Panc1 (cell line): ENCODE results near the gene TGFBR1. TPM values are rescaled to one million over a fixed set of nuclear protein-coding genes. Genes with fewer than 3 reads are reported as not detected.

Experiments
- ATAC-seq: fragments of 200-7000 bp; cut with Tn5 transposase; 2 replicates; pipeline ENCODE4 v1.9.1; 2020; ENCODE audit warnings: mild to moderate bottlenecking, moderate library complexity
- BruUV-seq: library from RNA; stranded (reverse); fragments of 400-500 nt; replicated peaks from 2 replicates; lab custom pipeline; 2021; lab: Mats Ljungman, UMichigan
- CTCF ChIA-PET: fragments of 300-600 bp; sonication (Branson Sonifier 250); formaldehyde crosslinking; loops from one replicate; lab custom pipeline; 2022; ENCODE audit warnings: antibody characterized with exemption; lab: Charles Lee
- POLR2A ChIA-PET: fragments of 300-600 bp; sonication (Branson Sonifier 250); formaldehyde crosslinking; loops from one replicate; lab custom pipeline; 2022; ENCODE audit warnings: antibody characterized with exemption; lab: Charles Lee
- DNase-seq: peaks from one replicate; pipeline ENCODE4 v3.0.0-alpha.2; 2010; ENCODE audit warnings: low read depth, low spot score
- H3K27ac ChIP-seq: 2 replicates; pipeline ENCODE4 v1.5.1; 2011; ENCODE audit warnings: mild to moderate bottlenecking, low read length, inconsistent platforms
- H3K27me3 ChIP-seq: fragments of 200-500 bp; sonication (Bioruptor generic); 2 replicates; pipeline ENCODE4 v1.6.0; 2014; ENCODE audit warnings: low read length, inconsistent platforms; ENCODE audit not compliant: control insufficient read depth, insufficient read depth
- H3K36me3 ChIP-seq: fragments of 200-500 bp; sonication (Bioruptor generic); 2 replicates; pipeline ENCODE4 v1.5.1; 2014; ENCODE audit warnings: inconsistent platforms, mild to moderate bottlenecking, low read length, moderate library complexity; ENCODE audit not compliant: control insufficient read depth, insufficient read depth
- H3K4me1 ChIP-seq: 2 replicates; pipeline ENCODE4 v1.5.1; 2011; ENCODE audit warnings: inconsistent platforms, mild to moderate bottlenecking, low read length, moderate library complexity; ENCODE audit not compliant: control insufficient read depth, insufficient read depth
- H3K4me3 ChIP-seq, 2 experiments: 2 replicates each; pipeline ENCODE4 v1.5.1; 2011 to 2012; ENCODE audit warnings: low read depth in 2 of 2, low read length in 2 of 2, mild to moderate bottlenecking in 2 of 2, inconsistent platforms in 1 of 2, moderate library complexity in 1 of 2
- H3K9me3 ChIP-seq: fragments of 200-500 bp; sonication (Bioruptor generic); 2 replicates; pipeline ENCODE4 v1.5.1; 2014; ENCODE audit warnings: low read depth, mild to moderate bottlenecking, inconsistent platforms, low read length, moderate library complexity; ENCODE audit not compliant: control insufficient read depth, insufficient read depth
- POLR2AphosphoS5 ChIP-seq: IDR thresholded peaks from 2 replicates; pipeline ENCODE4 v1.6.1; 2012; ENCODE audit warnings: mild to moderate bottlenecking, low read depth, low read length, moderate library complexity
- SIN3A ChIP-seq: IDR thresholded peaks from 2 replicates; pipeline ENCODE4 v1.6.1; 2012; ENCODE audit warnings: low read depth, mild to moderate bottlenecking, low read length, moderate library complexity, borderline replicate concordance; ENCODE audit not compliant: insufficient read depth
- TCF7L2 ChIP-seq: IDR thresholded peaks from 2 replicates; pipeline ENCODE4 v1.6.1; 2011; ENCODE audit warnings: mild to moderate bottlenecking, low read depth, low read length, inconsistent platforms
- in situ Hi-C: cut with HindIII; loops from 2 replicates; pipeline ENCODE4 v1.10.0; 2016; ENCODE audit warnings: low sequenced_read_pairs, low pct_unique_long_range_greater_than_20kb
- intact Hi-C: fragments of 100-400 bp; cut with micrococcal nuclease; formaldehyde crosslinking; loops from one replicate; pipeline ENCODE4 v1.10.0; 2022; ENCODE audit not compliant: unreplicated experiment
- total RNA-seq: library from RNA; stranded (reverse); gene quantifications from one replicate; pipeline ENCODE4 v1.2.1, GENCODE V29; 2021; ENCODE audit not compliant: unreplicated experiment
- TF ChIP-seq, protein P1 (sequence below), 2 experiments: IDR thresholded peaks; 2 replicates each; pipeline ENCODE4 v1.6.1; 2011 to 2012; ENCODE audit warnings: low read depth in 2 of 2, control low read depth in 1 of 2, low read length in 1 of 2, mild to moderate bottlenecking in 1 of 2, moderate library complexity in 1 of 2; ENCODE audit not compliant: insufficient read depth in 1 of 2
- TF ChIP-seq, protein P2 (sequence below): fragments of 450-650 bp; IDR thresholded peaks from 2 replicates; pipeline ENCODE4 v1.5.1; 2017; ENCODE audit warnings: mild to moderate bottlenecking

Gene TGFBR1
- total RNA-seq, 1 experiment from 2014 or later = 22.2 TPM

DNA sequence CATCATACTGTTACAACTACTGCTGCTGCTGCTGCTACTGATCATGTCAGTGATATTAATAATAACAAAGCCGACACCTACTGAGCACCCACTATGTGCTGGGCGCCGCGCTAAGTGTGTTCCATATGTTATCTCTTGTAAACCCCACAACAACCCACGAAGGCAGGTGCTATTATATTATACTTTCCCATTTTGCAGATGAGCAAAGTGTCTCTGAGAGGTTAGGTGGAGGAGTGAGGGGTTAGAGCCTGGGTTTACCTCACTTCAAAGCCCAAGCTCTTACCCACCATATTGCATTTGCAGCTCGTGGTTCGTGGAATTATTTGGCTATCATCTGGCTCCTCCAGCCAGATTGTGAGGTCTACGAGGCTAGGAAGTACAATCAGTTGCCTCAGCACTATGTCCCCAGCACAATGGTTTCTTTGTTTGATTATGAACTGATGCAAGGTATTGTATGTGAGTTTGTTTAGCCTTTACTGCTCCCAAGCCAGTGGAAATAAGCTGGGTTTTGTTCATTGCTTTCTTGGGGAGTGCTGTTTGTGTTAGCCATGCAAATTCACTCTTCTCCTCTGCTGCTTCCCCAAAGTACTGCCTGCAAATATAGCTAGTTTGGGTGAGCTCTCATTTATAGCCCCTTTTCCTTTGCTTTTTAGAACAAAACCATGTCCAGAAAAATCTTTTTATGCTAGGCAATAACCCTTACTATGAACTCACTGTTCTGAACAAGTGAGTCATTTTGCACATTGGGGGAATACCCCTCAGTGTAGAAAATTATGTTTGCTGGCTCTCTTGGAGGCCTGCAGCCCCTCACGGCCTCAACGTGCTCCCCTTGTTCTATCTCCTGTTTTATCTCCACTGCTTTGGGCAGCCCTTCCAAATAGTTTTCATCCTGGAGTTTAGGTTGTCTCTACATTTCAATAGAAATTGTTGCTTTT is 68.9 kb downstream of the TGFBR1 start:
- H3K9me3 ChIP-seq = no peaks in the 10 kb centered on the region
- H3K4me1 ChIP-seq = no peaks in the 10 kb centered on the region; the same call in 1 of the 2 replicates
- intact Hi-C loops (no loop called here), in situ Hi-C loops (no loop called here)
- H3K27me3 ChIP-seq = no peaks in the 10 kb centered on the region
- H3K36me3 ChIP-seq = no peaks in the 10 kb centered on the region
- no peak for TF ChIP-seq SIN3A
- TF ChIP-seq, protein P1, sequence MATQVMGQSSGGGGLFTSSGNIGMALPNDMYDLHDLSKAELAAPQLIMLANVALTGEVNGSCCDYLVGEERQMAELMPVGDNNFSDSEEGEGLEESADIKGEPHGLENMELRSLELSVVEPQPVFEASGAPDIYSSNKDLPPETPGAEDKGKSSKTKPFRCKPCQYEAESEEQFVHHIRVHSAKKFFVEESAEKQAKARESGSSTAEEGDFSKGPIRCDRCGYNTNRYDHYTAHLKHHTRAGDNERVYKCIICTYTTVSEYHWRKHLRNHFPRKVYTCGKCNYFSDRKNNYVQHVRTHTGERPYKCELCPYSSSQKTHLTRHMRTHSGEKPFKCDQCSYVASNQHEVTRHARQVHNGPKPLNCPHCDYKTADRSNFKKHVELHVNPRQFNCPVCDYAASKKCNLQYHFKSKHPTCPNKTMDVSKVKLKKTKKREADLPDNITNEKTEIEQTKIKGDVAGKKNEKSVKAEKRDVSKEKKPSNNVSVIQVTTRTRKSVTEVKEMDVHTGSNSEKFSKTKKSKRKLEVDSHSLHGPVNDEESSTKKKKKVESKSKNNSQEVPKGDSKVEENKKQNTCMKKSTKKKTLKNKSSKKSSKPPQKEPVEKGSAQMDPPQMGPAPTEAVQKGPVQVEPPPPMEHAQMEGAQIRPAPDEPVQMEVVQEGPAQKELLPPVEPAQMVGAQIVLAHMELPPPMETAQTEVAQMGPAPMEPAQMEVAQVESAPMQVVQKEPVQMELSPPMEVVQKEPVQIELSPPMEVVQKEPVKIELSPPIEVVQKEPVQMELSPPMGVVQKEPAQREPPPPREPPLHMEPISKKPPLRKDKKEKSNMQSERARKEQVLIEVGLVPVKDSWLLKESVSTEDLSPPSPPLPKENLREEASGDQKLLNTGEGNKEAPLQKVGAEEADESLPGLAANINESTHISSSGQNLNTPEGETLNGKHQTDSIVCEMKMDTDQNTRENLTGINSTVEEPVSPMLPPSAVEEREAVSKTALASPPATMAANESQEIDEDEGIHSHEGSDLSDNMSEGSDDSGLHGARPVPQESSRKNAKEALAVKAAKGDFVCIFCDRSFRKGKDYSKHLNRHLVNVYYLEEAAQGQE (IDR thresholded peaks at IDR 0.05; ENCODE audit: insufficient read depth in 1 of 2, low read depth in 2 of 2, low read length in 1 of 2) = no peak
- TF ChIP-seq POLR2AphosphoS5 = no peak
- TF ChIP-seq TCF7L2 = no peak
- TF ChIP-seq, protein P2, sequence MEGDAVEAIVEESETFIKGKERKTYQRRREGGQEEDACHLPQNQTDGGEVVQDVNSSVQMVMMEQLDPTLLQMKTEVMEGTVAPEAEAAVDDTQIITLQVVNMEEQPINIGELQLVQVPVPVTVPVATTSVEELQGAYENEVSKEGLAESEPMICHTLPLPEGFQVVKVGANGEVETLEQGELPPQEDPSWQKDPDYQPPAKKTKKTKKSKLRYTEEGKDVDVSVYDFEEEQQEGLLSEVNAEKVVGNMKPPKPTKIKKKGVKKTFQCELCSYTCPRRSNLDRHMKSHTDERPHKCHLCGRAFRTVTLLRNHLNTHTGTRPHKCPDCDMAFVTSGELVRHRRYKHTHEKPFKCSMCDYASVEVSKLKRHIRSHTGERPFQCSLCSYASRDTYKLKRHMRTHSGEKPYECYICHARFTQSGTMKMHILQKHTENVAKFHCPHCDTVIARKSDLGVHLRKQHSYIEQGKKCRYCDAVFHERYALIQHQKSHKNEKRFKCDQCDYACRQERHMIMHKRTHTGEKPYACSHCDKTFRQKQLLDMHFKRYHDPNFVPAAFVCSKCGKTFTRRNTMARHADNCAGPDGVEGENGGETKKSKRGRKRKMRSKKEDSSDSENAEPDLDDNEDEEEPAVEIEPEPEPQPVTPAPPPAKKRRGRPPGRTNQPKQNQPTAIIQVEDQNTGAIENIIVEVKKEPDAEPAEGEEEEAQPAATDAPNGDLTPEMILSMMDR = no peak
- no peak overlapping the region for H3K4me3 ChIP-seq
- ATAC-seq (no peak), DNase-seq (no peak)
- no TSS peak for BruUV-seq
- H3K27ac ChIP-seq = no peak overlapping the region
- ChIA-PET POLR2A (interaction anchor here (0.6 kb wide), 1 partner anchor 651 kb away, joined by 7 read pairs; no protein-coding TSS in a partner anchor), CTCF (no interaction called here)

DNA sequence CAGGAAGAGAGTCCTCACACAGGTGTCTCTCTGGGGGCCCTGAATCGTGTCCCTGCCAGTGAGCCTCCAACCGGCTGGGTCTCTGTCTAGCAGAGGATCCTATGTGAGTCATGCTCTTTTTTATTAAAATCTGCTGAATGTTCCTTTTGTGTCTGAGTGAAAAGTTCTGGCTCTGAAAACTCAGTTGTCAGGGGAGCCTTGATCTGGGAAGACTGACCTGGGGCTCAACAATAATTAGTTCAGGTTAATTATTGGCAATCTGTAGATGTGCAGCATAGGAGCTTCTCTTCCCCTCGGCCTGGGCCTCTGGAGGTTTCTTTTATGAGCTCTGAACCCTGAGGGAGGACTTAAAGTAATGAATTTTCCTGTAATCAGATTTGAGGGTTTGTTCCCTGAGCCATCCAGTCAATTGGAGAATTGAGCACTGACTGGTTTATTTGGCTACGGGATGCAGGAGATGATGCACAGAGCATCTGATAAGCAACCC is 71.7 kb downstream of the TGFBR1 start:
- POLR2A ChIA-PET = no interaction called here
- Histone ChIP-seq H3K9me3 (no peaks in the 10 kb centered on the region), H3K4me1 (no peaks in the 10 kb centered on the region; the same call in 1 of the 2 replicates), H3K27ac (no peak overlapping the region), H3K27me3 (no peaks in the 10 kb centered on the region), H3K36me3 (no peaks in the 10 kb centered on the region), H3K4me3 (no peak overlapping the region)
- DNase-seq = no peak
- CTCF ChIA-PET = no interaction called here
- TF ChIP-seq, protein P1 (IDR thresholded peaks at IDR 0.05; ENCODE audit: insufficient read depth in 1 of 2, low read depth in 2 of 2, low read length in 1 of 2) = no peak
- intact Hi-C loops = no loop called here
- ATAC-seq = no peak
- in situ Hi-C loops = no loop called here
- no TSS peak for BruUV-seq
